K562 (cell line): Measurements from ENCODE around the gene CD207. TPM values are rescaled to one million over a fixed set of nuclear protein-coding genes. Genes with fewer than 3 reads are reported as not detected.

Source experiments
- ATAC-seq: fragments of 200-7000 bp; cut with Tn5 transposase; 3 replicates; pipeline ENCODE4 v1.9.1; 2020; ENCODE audit warnings: moderate library complexity
- BruUV-seq: library from RNA; stranded (reverse); fragments of 400-500 nt; replicated peaks from 2 replicates; lab custom pipeline; 2021; lab: Mats Ljungman, UMichigan
- CTCF ChIA-PET: fragments of 300-600 bp; formaldehyde crosslinking; extraction: SDS; loops from one replicate; lab custom pipeline; 2021; ENCODE audit warnings: low intra/inter-chr PET ratio; lab: Yijun Ruan, JAX
- POLR2A ChIA-PET: fragments of 300-600, 350-650 bp; sonication (Branson Sonifier 250); formaldehyde crosslinking; extraction: SDS; loops from one replicate; lab custom pipeline; 2021; ENCODE audit warnings: antibody characterized with exemption, inconsistent platforms; lab: Yijun Ruan, JAX
- DNase-seq, 4 experiments: peaks; one replicate each; pipeline versions ENCODE4 v3.0.0 to v3.0.0-alpha.2; 2011 to 2018; ENCODE audit warnings: low spot score in 3 of 4, mixed read lengths in 3 of 4; ENCODE audit errors: extremely low read depth in 1 of 4
- FAIRE-seq: peaks from 2 replicates; lab custom pipeline; 2011; peaks lifted over from hg19 to GRCh38; lab: Jason Lieb, UNC
- H2AFZ ChIP-seq: 2 replicates; pipeline ENCODE4 v1.6.0; 2011; ENCODE audit warnings: low read depth, low read length, control low read depth, inconsistent platforms
- H3K27ac ChIP-seq: fragments of 200-600 bp; 3 replicates; pipeline ENCODE4 v1.8.0; 2011; ENCODE audit warnings: low read depth, mild to moderate bottlenecking, control low read depth, inconsistent platforms, low read length, moderate library complexity, mixed read lengths; ENCODE audit errors: extremely low read depth
- H3K27me3 ChIP-seq, 2 experiments: fragments of 300-600 bp in 1 of 2; 2 replicates in 1 of 2; 3 replicates in 1 of 2; pipeline versions ENCODE4 v1.6.0 to v1.8.0; 2011; ENCODE audit warnings: inconsistent platforms in 2 of 2, low read length in 2 of 2, mild to moderate bottlenecking in 1 of 2, mixed read lengths in 1 of 2, moderate library complexity in 1 of 2; ENCODE audit not compliant: control insufficient read depth in 2 of 2, insufficient read depth in 2 of 2
- H3K36me3 ChIP-seq: fragments of 300-600 bp; 3 replicates; pipeline ENCODE4 v1.8.0; 2011; ENCODE audit warnings: mild to moderate bottlenecking, low read length, inconsistent platforms; ENCODE audit not compliant: control insufficient read depth, insufficient read depth
- H3K4me1 ChIP-seq, 2 experiments: fragments of 200-600 bp in 1 of 2; replicated peaks in 1 of 2; 2 replicates in 1 of 2; 3 replicates in 1 of 2; pipeline versions ENCODE4 v1.5.1 to v1.8.0; 2011; ENCODE audit warnings: inconsistent platforms in 2 of 2, low read length in 2 of 2, mild to moderate bottlenecking in 1 of 2, mixed read lengths in 1 of 2, moderate library complexity in 1 of 2; ENCODE audit not compliant: control insufficient read depth in 2 of 2, insufficient read depth in 2 of 2
- H3K4me2 ChIP-seq: 2 replicates; pipeline ENCODE4 v1.6.1; 2011; ENCODE audit warnings: low read length, control low read depth, inconsistent platforms, mixed read lengths; ENCODE audit not compliant: insufficient read depth
- H3K4me3 ChIP-seq: fragments of 200-600 bp; sonication (generic), shearing (Covaris generic); 2 replicates; pipeline ENCODE4 v1.5.1; 2016; ENCODE audit warnings: control low read depth, inconsistent platforms
- H3K79me2 ChIP-seq: fragments of 200-600 bp; 3 replicates; pipeline ENCODE4 v1.8.0; 2011; ENCODE audit warnings: low read length, inconsistent platforms; ENCODE audit not compliant: control insufficient read depth, insufficient read depth
- H3K9ac ChIP-seq, 2 experiments: 2 replicates each; pipeline versions ENCODE4 v1.6.0 to v1.6.1; 2011; ENCODE audit warnings: low read depth in 2 of 2, low read length in 2 of 2, control low read depth in 1 of 2, inconsistent platforms in 1 of 2, mild to moderate bottlenecking in 1 of 2, mixed read lengths in 1 of 2; ENCODE audit not compliant: insufficient read depth in 1 of 2
- H3K9me1 ChIP-seq: one replicate; pipeline ENCODE4 v1.6.0; 2011; ENCODE audit warnings: inconsistent platforms, mild to moderate bottlenecking, low read length, moderate library complexity; ENCODE audit not compliant: control insufficient read depth, insufficient read depth
- H3K9me3 ChIP-seq: replicated peaks from 2 replicates; pipeline ENCODE4 v1.5.1; 2011; ENCODE audit warnings: low read depth, low read length, inconsistent platforms; ENCODE audit not compliant: control insufficient read depth, insufficient read depth
- H4K20me1 ChIP-seq: replicated peaks from 2 replicates; pipeline ENCODE4 v1.6.1; 2011; ENCODE audit warnings: low read length, inconsistent platforms, mixed read lengths; ENCODE audit not compliant: control insufficient read depth, insufficient read depth
- CHD4 ChIP-seq: fragments of 200-600 bp; sonication (generic); IDR thresholded peaks from 3 replicates; pipeline ENCODE4 v1.6.1; 2012; ENCODE audit warnings: low read depth, mild to moderate bottlenecking, mixed read lengths, low read length, inconsistent platforms; ENCODE audit not compliant: insufficient read depth, insufficient replicate concordance, poor library complexity, severe bottlenecking
- GABPB2 ChIP-seq: fragments of 250-450 bp; sonication (Bioruptor Pico); conservative IDR thresholded peaks from 2 replicates; pipeline ENCODE4 v1.5.1; 2021; ENCODE audit warnings: mild to moderate bottlenecking
- RBM15 ChIP-seq: fragments of 200-400 bp; formaldehyde crosslinking; IDR thresholded peaks from 2 replicates; pipeline ENCODE4 v1.6.1; 2018; ENCODE audit warnings: mild to moderate bottlenecking, low read length, moderate library complexity; ENCODE audit not compliant: insufficient read depth
- TCFL5 ChIP-seq: fragments of 250-450 bp; sonication (Bioruptor Pico); conservative IDR thresholded peaks from 2 replicates; pipeline ENCODE4 v1.6.1; 2021; ENCODE audit warnings: mild to moderate bottlenecking, moderate library complexity, matching md5 sums
- ZNF140 ChIP-seq: fragments of 250-450 bp; sonication (Bioruptor Pico); IDR thresholded peaks from 2 replicates; pipeline ENCODE4 v1.8.0; 2021; ENCODE audit warnings: moderate library complexity, mild to moderate bottlenecking, inconsistent platforms
- ZNF239 ChIP-seq: fragments of 250-450 bp; sonication (Bioruptor Pico); IDR thresholded peaks from 2 replicates; pipeline ENCODE4 v1.4.0; 2020; ENCODE audit warnings: mild to moderate bottlenecking
- ZNF436 ChIP-seq: fragments of 250-450, 450-650 bp; sonication (Bioruptor Pico); formaldehyde crosslinking; IDR thresholded peaks from 2 replicates; pipeline ENCODE4 v1.7.0; 2020; ENCODE audit warnings: mild to moderate bottlenecking
- WGBS: fragments of 100-300 bp; shearing (Covaris generic); methylation state at CpG from one replicate; pipeline ENCODE4 v1.1.6; 2016; ENCODE audit warnings: low coverage, mixed read lengths; ENCODE audit not compliant: insufficient coverage; ENCODE audit errors: missing lambda C conversion rate; 5-methylcytosine and 5-hydroxymethylcytosine counted together
- in situ Hi-C: fragments of 300-500 bp; cut with MboI; formaldehyde crosslinking; loops from 4 replicates; pipeline ENCODE4 v1.15.0; 2018; ENCODE audit warnings: inconsistent platforms, mixed read lengths
- intact Hi-C: fragments of 100-400 bp; cut with micrococcal nuclease; formaldehyde crosslinking; loops from 2 replicates; pipeline ENCODE4 v1.14.2; 2022
- polyA plus RNA-seq, 8 experiments: library from polyadenylated mRNA; depleted of rRNA in 4 of 8; stranded (reverse) in 5 of 8; unstranded in 3 of 8; fragments of >200 nt; fragmentation: Nextera tagmentation in 2 of 8; fragmentation: Illumina TruSeq in 1 of 8; extraction: Ambion mirVana in 2 of 8; extraction: Trizol in 1 of 8; gene quantifications; 2 replicates each; pipeline versions ENCODE4 v1.2.1 to v1.2.3, GENCODE V29; 2011 to 2014; ENCODE audit warnings: inconsistent platforms in 1 of 8, missing spikeins in 1 of 8
- total RNA-seq, 7 experiments: library from RNA; depleted of rRNA in 6 of 7; stranded (reverse); fragments of >200 nt in 6 of 7; fragmentation: Illumina TruSeq in 2 of 7; extraction: Trizol in 2 of 7; gene quantifications; 2 replicates each; pipeline versions ENCODE4 v1.2.1 to v1.2.3, GENCODE V29; 2011 to 2021; ENCODE audit warnings: low replicate concordance in 1 of 7

Gene CD207
- total and polyA plus RNA-seq, 9 of the 15 experiments (the other 6 are each of a cell fraction or from before 2014, with no cell fraction given), result not detected

GRCh38 chr2:70834881-70835280, 735 bp downstream of the CD207 start:
- no peak overlapping the region for H3K4me2 ChIP-seq
- WGBS, result 2% methylated on average over 4 of the region's 4 CpGs
- CTCF ChIA-PET, result no interaction called here
- intact Hi-C loops (no loop called here), in situ Hi-C loops (no loop called here)
- no peak for DNase-seq
- no peaks in the 10 kb centered on the region for H3K9me3 ChIP-seq
- no peaks in the 10 kb centered on the region for H3K79me2 ChIP-seq
- POLR2A ChIA-PET, result interaction anchor here (0.6 kb wide), 1 partner anchor 79 kb away, joined by 3 read pairs; no protein-coding TSS in a partner anchor
- H3K36me3 ChIP-seq, result no peaks in the 10 kb centered on the region
- H2AFZ ChIP-seq, result no peak overlapping the region
- H3K4me1 ChIP-seq, result no peaks in the 10 kb centered on the region; a peak in 2 of 5 replicates
- no peak for FAIRE-seq
- ATAC-seq, result no peak
- no peaks in the 10 kb centered on the region for H3K9me1 ChIP-seq
- H3K9ac ChIP-seq, result no peak overlapping the region
- no TSS peak for BruUV-seq
- H3K27me3 ChIP-seq, result peaks cover 29 to 70% of the 10 kb centered on the region in 2 experiments
- H4K20me1 ChIP-seq, result 0 out of 2 replicates have a peak, but pooled peaks cover 4% of the 10 kb centered on the region
- no peak for TF ChIP-seq GABPB2 (CRISPR knock-in tag)
- TF ChIP-seq ZNF140 (CRISPR knock-in tag), result no peak
- TF ChIP-seq ZNF436, result no peak
- no peak for TF ChIP-seq CHD4
- no peak for TF ChIP-seq TCFL5 (CRISPR knock-in tag)
- no peak for TF ChIP-seq RBM15
- no peak for TF ChIP-seq ZNF239 (CRISPR knock-in tag)
- no peak overlapping the region for H3K27ac ChIP-seq
- no peak overlapping the region for H3K4me3 ChIP-seq
